BLaER1 (cell line): ENCODE results near the gene SLC38A11.

Experiments used
- H3K27ac ChIP-seq: shearing (Covaris generic); formaldehyde crosslinking; 2 replicates; pipeline ENCODE4 v1.8.1; 2022
- H3K27me3 ChIP-seq: shearing (Covaris generic); formaldehyde crosslinking; 2 replicates; pipeline ENCODE4 v1.8.1; 2022
- H3K36me3 ChIP-seq: shearing (Covaris generic); formaldehyde crosslinking; 2 replicates; pipeline ENCODE4 v1.8.1; 2022
- H3K4me1 ChIP-seq: shearing (Covaris generic); formaldehyde crosslinking; 2 replicates; pipeline ENCODE4 v1.8.1; 2022
- H3K4me2 ChIP-seq: shearing (Covaris generic); formaldehyde crosslinking; 2 replicates; pipeline ENCODE4 v1.8.1; 2022
- H3K4me3 ChIP-seq: shearing (Covaris generic); formaldehyde crosslinking; 2 replicates; pipeline ENCODE4 v1.8.1; 2022
- H3K9ac ChIP-seq: shearing (Covaris generic); formaldehyde crosslinking; 2 replicates; pipeline ENCODE4 v1.8.1; 2022
- H3K9me3 ChIP-seq: shearing (Covaris generic); formaldehyde crosslinking; 2 replicates; pipeline ENCODE4 v1.8.1; 2022
- H4K20me1 ChIP-seq: shearing (Covaris generic); formaldehyde crosslinking; 2 replicates; pipeline ENCODE4 v1.8.1; 2022
- Cebpa-rat ChIP-seq: shearing (Covaris generic); IDR thresholded peaks from 2 replicates; pipeline ENCODE4 v1.8.1; 2022

The SLC38A11 gene

DNA sequence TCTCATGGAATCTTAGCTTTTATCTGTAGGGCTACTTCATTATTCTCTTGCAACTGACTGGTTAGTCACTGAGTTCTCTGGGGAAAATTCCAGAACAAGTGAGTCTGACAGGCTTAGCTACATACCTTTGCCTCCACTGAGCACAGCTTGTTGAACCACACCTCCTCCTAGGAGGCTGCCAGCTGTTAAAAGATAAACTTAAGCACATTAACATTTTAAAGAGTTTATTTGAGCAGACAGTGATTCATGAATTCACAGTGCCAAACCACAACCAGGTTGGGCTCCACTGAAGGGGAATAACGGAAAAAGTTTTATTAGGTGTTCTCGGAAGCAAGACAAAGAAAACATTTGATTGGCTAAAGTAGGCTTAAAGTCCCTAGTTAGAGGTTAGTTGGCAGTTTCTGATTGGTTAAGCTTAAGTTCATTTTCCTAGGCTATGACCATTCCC lies 12.5 kb upstream of the SLC38A11 start:
- Histone ChIP-seq H3K36me3 (no peaks in the 10 kb centered on the region), H4K20me1 (no peaks in the 10 kb centered on the region), H3K4me3 (no peak overlapping the region), H3K9me3 (no peaks in the 10 kb centered on the region; the same call in 1 of the 2 replicates), H3K4me2 (no peak overlapping the region), H3K27me3 (no peaks in the 10 kb centered on the region), H3K9ac (no peak overlapping the region), H3K4me1 (peaks cover 6% of the 10 kb centered on the region), H3K27ac (no peak overlapping the region)
- TF ChIP-seq Cebpa-rat, result no peak

DNA sequence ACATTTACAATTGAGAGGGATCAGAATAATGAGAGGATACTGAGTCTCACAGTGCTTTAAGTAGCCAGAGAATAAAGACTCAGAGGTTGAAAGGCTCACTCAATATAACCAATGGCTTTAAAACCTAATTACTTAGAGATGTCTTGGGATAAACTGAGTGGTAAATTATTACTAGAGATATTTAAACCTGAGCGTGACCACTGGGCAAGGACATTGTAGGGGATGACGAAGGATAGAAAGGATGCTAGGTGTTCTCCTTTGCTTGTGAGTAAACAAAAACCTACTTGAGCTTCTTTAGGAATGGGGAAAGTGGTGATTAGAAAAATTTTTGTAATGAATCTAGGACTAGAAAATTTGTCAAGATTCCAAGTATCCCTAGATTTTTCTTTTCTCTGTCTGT lies 12.0 kb upstream of the SLC38A11 start:
- no peak overlapping the region for H3K4me3 ChIP-seq
- H3K9me3 ChIP-seq, result no peaks in the 10 kb centered on the region; the same call in 1 of the 2 replicates
- H3K27ac ChIP-seq, result no peak overlapping the region
- no peaks in the 10 kb centered on the region for H4K20me1 ChIP-seq
- peaks cover 6% of the 10 kb centered on the region for H3K4me1 ChIP-seq
- no peaks in the 10 kb centered on the region for H3K36me3 ChIP-seq
- TF ChIP-seq Cebpa-rat, result no peak
- H3K9ac ChIP-seq, result no peak overlapping the region
- no peak overlapping the region for H3K4me2 ChIP-seq
- no peaks in the 10 kb centered on the region for H3K27me3 ChIP-seq

DNA sequence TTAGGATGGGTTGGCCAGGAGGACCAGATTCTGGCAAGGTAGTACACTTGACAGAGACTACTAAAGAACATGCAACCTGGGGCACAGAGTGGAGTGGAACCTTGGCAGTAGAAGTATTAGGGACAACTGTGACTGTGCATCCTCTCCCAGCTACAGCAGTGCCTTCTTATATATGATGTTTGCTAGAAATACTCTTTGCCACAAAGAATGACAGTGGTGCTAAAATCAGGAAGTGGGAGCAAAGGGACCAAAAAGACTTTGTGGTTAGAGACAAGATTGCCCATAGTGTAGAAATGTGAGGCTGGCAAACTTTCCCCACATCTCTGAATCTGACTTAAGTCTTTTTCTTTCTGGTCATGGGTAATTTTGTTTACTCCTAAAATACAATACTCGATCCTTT lies 9.4 kb upstream of the SLC38A11 start:
- H3K4me3 ChIP-seq, result no peak overlapping the region
- no peaks in the 10 kb centered on the region for H4K20me1 ChIP-seq
- TF ChIP-seq Cebpa-rat, result no peak
- no peaks in the 10 kb centered on the region for H3K27me3 ChIP-seq
- no peaks in the 10 kb centered on the region for H3K36me3 ChIP-seq
- no peak overlapping the region for H3K9ac ChIP-seq
- peaks cover 6% of the 10 kb centered on the region for H3K4me1 ChIP-seq
- no peak overlapping the region for H3K27ac ChIP-seq
- H3K9me3 ChIP-seq, result no peaks in the 10 kb centered on the region; the same call in 1 of the 2 replicates
- H3K4me2 ChIP-seq, result 0 out of 2 replicates have a peak overlapping the region, but pooled peaks have one; percentile 3

DNA sequence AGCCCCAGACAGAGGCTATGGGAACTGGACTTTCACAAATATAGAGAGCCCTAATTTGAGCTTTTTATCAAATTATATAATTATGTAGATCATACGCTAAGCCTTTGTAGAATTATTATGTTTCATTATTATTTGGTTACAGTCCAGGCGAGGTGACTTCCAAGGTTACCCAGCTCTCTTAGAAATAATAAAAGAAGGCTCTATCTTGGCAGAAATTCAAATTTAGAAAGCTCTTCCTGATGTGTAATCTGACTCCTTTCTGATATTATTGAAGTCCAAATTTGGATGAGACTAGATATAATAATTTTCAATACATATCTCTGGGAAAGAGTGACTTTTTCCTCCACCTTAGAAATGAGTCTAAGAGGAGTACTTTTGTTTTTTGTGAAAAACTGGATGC lies 4.8 kb upstream of the SLC38A11 start:
- no peaks in the 10 kb centered on the region for H3K36me3 ChIP-seq
- H3K4me3 ChIP-seq, result no peak overlapping the region
- no peaks in the 10 kb centered on the region for H3K27me3 ChIP-seq
- no peak for TF ChIP-seq Cebpa-rat
- H3K9me3 ChIP-seq, result no peaks in the 10 kb centered on the region
- no peak overlapping the region for H3K4me2 ChIP-seq
- H3K9ac ChIP-seq, result no peak overlapping the region
- peaks cover 6% of the 10 kb centered on the region for H3K4me1 ChIP-seq
- no peaks in the 10 kb centered on the region for H4K20me1 ChIP-seq
- no peak overlapping the region for H3K27ac ChIP-seq

DNA sequence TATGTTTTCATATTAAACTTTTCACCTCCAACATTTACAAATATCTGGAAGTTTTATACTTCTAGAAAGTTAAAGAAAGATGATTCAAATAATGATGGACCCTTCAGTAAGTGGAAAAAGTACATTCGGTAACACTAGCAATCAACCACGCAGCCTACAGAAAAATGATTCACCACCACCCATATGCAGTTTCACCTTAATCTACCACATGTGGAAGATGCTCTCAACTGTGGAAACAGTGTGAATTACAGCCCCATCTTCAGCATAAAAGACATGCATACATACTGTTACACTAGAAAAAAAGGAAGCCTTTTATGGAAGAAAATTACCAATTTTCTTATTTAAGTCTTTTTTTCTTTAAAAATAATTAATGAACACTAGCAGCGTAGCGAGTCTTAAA lies 1.1 kb downstream of the SLC38A11 start:
- Histone ChIP-seq H3K9me3 (no peaks in the 10 kb centered on the region), H3K9ac (no peak overlapping the region), H3K27ac (no peak overlapping the region), H3K4me1 (no peaks in the 10 kb centered on the region), H3K36me3 (no peaks in the 10 kb centered on the region), H4K20me1 (no peaks in the 10 kb centered on the region), H3K27me3 (no peaks in the 10 kb centered on the region), H3K4me3 (no peak overlapping the region), H3K4me2 (no peak overlapping the region)
- no peak for TF ChIP-seq Cebpa-rat

DNA sequence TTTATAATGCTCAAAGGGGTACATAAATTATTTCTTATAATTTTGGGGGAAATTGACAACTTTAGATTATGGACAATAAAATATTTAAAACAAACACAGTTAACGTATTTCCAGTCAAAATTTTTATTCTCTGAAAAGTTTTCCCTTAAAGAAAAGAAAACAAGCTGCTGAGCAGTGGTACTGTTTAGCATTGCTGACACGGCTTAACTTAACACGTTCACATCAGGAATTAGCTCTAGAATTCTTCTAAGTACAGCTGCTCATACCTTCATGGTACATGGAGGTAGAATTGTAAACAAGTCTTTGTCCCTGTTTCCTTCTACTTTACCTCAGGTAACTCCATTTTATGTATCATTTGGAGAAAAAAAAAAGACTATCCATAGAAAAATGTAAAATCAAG lies 2.0 kb downstream of the SLC38A11 start:
- no peak overlapping the region for H3K27ac ChIP-seq
- H3K27me3 ChIP-seq, result no peaks in the 10 kb centered on the region
- H3K9ac ChIP-seq, result no peak overlapping the region
- no peaks in the 10 kb centered on the region for H4K20me1 ChIP-seq
- no peak overlapping the region for H3K4me2 ChIP-seq
- no peaks in the 10 kb centered on the region for H3K4me1 ChIP-seq
- no peak for TF ChIP-seq Cebpa-rat
- no peaks in the 10 kb centered on the region for H3K36me3 ChIP-seq
- no peaks in the 10 kb centered on the region for H3K9me3 ChIP-seq
- H3K4me3 ChIP-seq, result no peak overlapping the region

DNA sequence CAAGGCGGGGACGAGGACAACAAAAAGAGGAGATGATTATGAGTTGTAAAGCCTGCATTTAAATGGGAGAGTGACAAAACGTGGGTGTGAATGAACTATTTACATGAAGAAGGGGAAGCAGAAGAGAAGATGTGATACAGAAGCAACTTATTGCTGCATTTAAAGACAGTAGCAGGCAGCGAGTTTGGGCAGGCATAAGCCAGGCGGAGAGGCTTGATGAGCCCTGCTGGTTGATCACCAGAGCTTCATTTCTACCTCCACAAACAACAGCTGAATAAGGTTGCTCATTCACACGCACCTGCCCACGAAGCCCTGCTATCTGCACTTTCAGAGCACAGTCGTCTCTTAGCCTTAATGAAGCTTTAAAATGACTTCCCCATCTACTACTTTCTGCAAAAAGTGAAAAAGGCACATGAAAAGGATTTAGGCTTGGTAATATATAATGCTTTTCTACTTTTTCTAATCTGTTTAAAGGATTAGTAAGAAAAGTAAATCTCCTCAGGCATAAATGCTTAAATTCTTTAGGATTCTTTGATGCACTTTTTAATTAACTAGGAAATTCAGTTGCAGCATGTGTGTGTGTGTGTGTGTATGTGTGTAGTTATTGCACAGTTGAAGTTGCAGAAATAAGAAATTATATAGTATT lies 3.1 kb downstream of the SLC38A11 start:
- Histone ChIP-seq H3K4me1 (no peaks in the 10 kb centered on the region), H4K20me1 (no peaks in the 10 kb centered on the region), H3K9ac (no peak overlapping the region), H3K27ac (no peak overlapping the region), H3K4me2 (no peak overlapping the region), H3K27me3 (no peaks in the 10 kb centered on the region), H3K36me3 (no peaks in the 10 kb centered on the region), H3K4me3 (no peak overlapping the region), H3K9me3 (no peaks in the 10 kb centered on the region)
- no peak for TF ChIP-seq Cebpa-rat

DNA sequence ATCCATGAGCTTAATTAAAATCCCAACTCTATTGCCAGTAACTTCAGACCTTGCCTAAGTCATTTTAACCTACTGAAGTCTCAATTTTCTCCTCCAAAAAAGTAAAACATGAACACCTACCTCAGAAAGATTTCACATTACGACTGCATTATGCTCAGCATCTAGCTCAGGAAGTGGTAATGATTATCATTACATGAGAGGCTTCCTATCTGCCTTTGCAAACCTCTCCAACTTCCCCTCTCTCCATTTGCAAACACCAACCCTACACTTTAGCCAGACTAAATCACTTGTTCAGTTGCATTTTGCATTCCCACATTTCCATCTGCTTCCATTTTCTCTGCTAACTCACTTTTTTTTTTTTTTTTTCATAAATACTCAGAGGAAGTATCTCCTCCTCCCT lies 6.8 kb downstream of the SLC38A11 start:
- no peaks in the 10 kb centered on the region for H3K36me3 ChIP-seq
- H3K9ac ChIP-seq, result no peak overlapping the region
- no peak overlapping the region for H3K27ac ChIP-seq
- H3K4me3 ChIP-seq, result no peak overlapping the region
- no peaks in the 10 kb centered on the region for H4K20me1 ChIP-seq
- H3K27me3 ChIP-seq, result no peaks in the 10 kb centered on the region
- no peak overlapping the region for H3K4me2 ChIP-seq
- no peaks in the 10 kb centered on the region for H3K9me3 ChIP-seq
- TF ChIP-seq Cebpa-rat, result no peak
- no peaks in the 10 kb centered on the region for H3K4me1 ChIP-seq

DNA sequence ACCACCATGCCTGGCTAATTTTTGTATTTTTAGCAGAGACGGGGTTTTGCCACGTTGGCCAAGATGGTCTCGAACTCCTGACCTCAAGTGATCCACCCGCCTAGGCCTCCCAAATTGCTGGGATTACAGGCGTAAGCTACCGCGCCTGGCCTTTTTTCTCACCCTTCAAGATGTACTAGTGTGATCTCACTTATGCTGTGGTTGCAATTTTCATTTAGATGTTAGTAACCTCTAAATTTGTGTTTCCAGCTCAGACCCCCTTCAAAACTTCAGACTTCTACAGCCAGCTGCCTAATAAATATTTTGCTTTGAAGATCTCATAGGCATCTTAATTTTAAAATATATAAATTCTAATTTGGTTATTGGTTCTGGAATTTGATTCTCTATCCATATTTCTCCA lies 8.0 kb downstream of the SLC38A11 start:
- no peaks in the 10 kb centered on the region for H4K20me1 ChIP-seq
- H3K9me3 ChIP-seq, result no peaks in the 10 kb centered on the region
- no peaks in the 10 kb centered on the region for H3K27me3 ChIP-seq
- no peaks in the 10 kb centered on the region for H3K36me3 ChIP-seq
- no peak overlapping the region for H3K27ac ChIP-seq
- no peak overlapping the region for H3K4me2 ChIP-seq
- H3K4me1 ChIP-seq, result no peaks in the 10 kb centered on the region
- no peak overlapping the region for H3K4me3 ChIP-seq
- no peak for TF ChIP-seq Cebpa-rat
- no peak overlapping the region for H3K9ac ChIP-seq

DNA sequence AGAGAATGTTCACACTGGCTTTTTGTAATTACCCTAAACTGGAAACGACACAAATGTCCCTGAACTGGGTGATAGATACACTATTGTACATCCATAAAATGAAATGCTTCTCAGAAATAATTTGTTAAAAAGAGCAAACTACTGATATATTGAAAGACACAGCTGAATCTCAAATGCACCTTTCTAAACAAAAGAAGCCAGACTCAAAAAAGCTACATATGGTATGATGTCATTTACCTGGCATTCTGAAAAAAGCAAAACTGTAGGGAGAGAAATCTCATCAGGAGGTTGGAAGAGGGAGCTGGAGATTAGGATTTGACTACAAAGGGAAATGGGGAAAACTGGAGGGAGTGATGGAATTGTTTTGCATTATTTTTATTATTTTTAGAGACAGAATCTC lies 12.0 kb downstream of the SLC38A11 start:
- no peak for TF ChIP-seq Cebpa-rat
- no peaks in the 10 kb centered on the region for H3K4me1 ChIP-seq
- H3K27ac ChIP-seq, result no peak overlapping the region
- H3K4me3 ChIP-seq, result no peak overlapping the region
- no peaks in the 10 kb centered on the region for H3K9me3 ChIP-seq
- no peaks in the 10 kb centered on the region for H4K20me1 ChIP-seq
- no peak overlapping the region for H3K4me2 ChIP-seq
- no peak overlapping the region for H3K9ac ChIP-seq
- H3K27me3 ChIP-seq, result no peaks in the 10 kb centered on the region
- no peaks in the 10 kb centered on the region for H3K36me3 ChIP-seq
